ENCODE data around the gene OR6K3. TPM values are rescaled to one million over a fixed set of nuclear protein-coding genes. Genes with fewer than 3 reads are reported as not detected.

The OR6K3 gene
- total RNA-seq, 1 donor from 2014 or later: not detected

- no peak overlapping the region for H3K4me3 ChIP-seq (ENCODE audit: insufficient read depth, low read depth, low read length)
- no peaks in the 10 kb centered on the region for H3K9me3 ChIP-seq (ENCODE audit: insufficient read depth, low read depth, low read length)
- no peak overlapping the region for H3K27ac Mint-ChIP-seq (ENCODE audit: unreplicated experiment)
- H3K36me3 Mint-ChIP-seq (ENCODE audit: low read depth, unreplicated experiment): no peaks in the 10 kb centered on the region
- no peak overlapping the region for H3K4me3 Mint-ChIP-seq (ENCODE audit: unreplicated experiment)
- no peak overlapping the region for H3K27ac ChIP-seq (ENCODE audit: low read depth, low read length)
- FAIRE-seq: no peak
- H3K4me2 ChIP-seq (ENCODE audit: low read length): no peak overlapping the region
- H2AFZ ChIP-seq (ENCODE audit: low read depth, low read length): no peak overlapping the region
- no peaks in the 10 kb centered on the region for H3K9me3 Mint-ChIP-seq (ENCODE audit: unreplicated experiment)
- H3K9ac ChIP-seq (ENCODE audit: low read length): no peak overlapping the region
- peaks cover 11% of the 10 kb centered on the region for H3K4me1 Mint-ChIP-seq (ENCODE audit: low read depth, unreplicated experiment)
- no peaks in the 10 kb centered on the region for H3K27me3 ChIP-seq (ENCODE audit: insufficient read depth, low read length)
- H3K79me2 ChIP-seq (ENCODE audit: insufficient read depth, low read length): no peaks in the 10 kb centered on the region
- no peaks in the 10 kb centered on the region for H3K4me1 ChIP-seq (ENCODE audit: insufficient read depth, low read length)
- no peak for TF ChIP-seq EZH2 (IDR thresholded peaks at IDR 0.05; ENCODE audit: insufficient read depth, low read length)
- TF ChIP-seq CTCF (IDR thresholded peaks at IDR 0.05; ENCODE audit: insufficient read depth, low read depth, low read length): no peak
- no peaks in the 10 kb centered on the region for H4K20me1 ChIP-seq (ENCODE audit: insufficient read depth, low read length)
- no peak for DNase-seq (ENCODE audit: low read depth)
- peaks cover 2% of the 10 kb centered on the region for H3K27me3 Mint-ChIP-seq (ENCODE audit: low read depth, unreplicated experiment)
- H3K36me3 ChIP-seq (ENCODE audit: insufficient read depth, low read length): no peaks in the 10 kb centered on the region
These were observed 15.3 kb upstream of the OR6K3 start for GRCh38 chr1:158735848-158736247.

GRCh38 chr1:158732524-158732923 is 12.0 kb upstream of the OR6K3 start:
- no peak overlapping the region for H3K4me3 ChIP-seq (ENCODE audit: insufficient read depth, low read depth, low read length)
- no peak overlapping the region for H3K9ac ChIP-seq (ENCODE audit: low read length)
- no peak overlapping the region for H3K27ac ChIP-seq (ENCODE audit: low read depth, low read length)
- Mint-ChIP-seq H3K27ac (ENCODE audit: unreplicated experiment) (no peak overlapping the region), H3K36me3 (ENCODE audit: low read depth, unreplicated experiment) (no peaks in the 10 kb centered on the region), H3K4me3 (ENCODE audit: unreplicated experiment) (no peak overlapping the region), H3K27me3 (ENCODE audit: low read depth, unreplicated experiment) (peaks cover 2% of the 10 kb centered on the region), H3K9me3 (ENCODE audit: unreplicated experiment) (no peaks in the 10 kb centered on the region), H3K4me1 (ENCODE audit: low read depth, unreplicated experiment) (peaks cover 4% of the 10 kb centered on the region)
- no peaks in the 10 kb centered on the region for H3K79me2 ChIP-seq (ENCODE audit: insufficient read depth, low read length)
- H3K9me3 ChIP-seq (ENCODE audit: insufficient read depth, low read depth, low read length): no peaks in the 10 kb centered on the region
- TF ChIP-seq EZH2 (IDR thresholded peaks at IDR 0.05; ENCODE audit: insufficient read depth, low read length) (no peak), CTCF (IDR thresholded peaks at IDR 0.05; ENCODE audit: insufficient read depth, low read depth, low read length) (no peak)
- DNase-seq (ENCODE audit: low read depth) (no peak), FAIRE-seq (no peak)
- H3K4me1 ChIP-seq (ENCODE audit: insufficient read depth, low read length): no peaks in the 10 kb centered on the region
- no peaks in the 10 kb centered on the region for H3K27me3 ChIP-seq (ENCODE audit: insufficient read depth, low read length)
- H3K4me2 ChIP-seq (ENCODE audit: low read length): no peak overlapping the region
- H3K36me3 ChIP-seq (ENCODE audit: insufficient read depth, low read length): no peaks in the 10 kb centered on the region
- no peaks in the 10 kb centered on the region for H4K20me1 ChIP-seq (ENCODE audit: insufficient read depth, low read length)
- H2AFZ ChIP-seq (ENCODE audit: low read depth, low read length): no peak overlapping the region

GRCh38 chr1:158731707-158732106 is 11.2 kb upstream of the OR6K3 start:
- Histone ChIP-seq H3K27ac (ENCODE audit: low read depth, low read length) (no peak overlapping the region), H2AFZ (ENCODE audit: low read depth, low read length) (no peak overlapping the region), H3K4me2 (ENCODE audit: low read length) (no peak overlapping the region), H3K9me3 (ENCODE audit: insufficient read depth, low read depth, low read length) (no peaks in the 10 kb centered on the region), H3K79me2 (ENCODE audit: insufficient read depth, low read length) (no peaks in the 10 kb centered on the region), H3K4me1 (ENCODE audit: insufficient read depth, low read length) (no peaks in the 10 kb centered on the region), H3K9ac (ENCODE audit: low read length) (no peak overlapping the region), H3K36me3 (ENCODE audit: insufficient read depth, low read length) (no peaks in the 10 kb centered on the region), H3K27me3 (ENCODE audit: insufficient read depth, low read length) (no peaks in the 10 kb centered on the region), H3K4me3 (ENCODE audit: insufficient read depth, low read depth, low read length) (no peak overlapping the region), H4K20me1 (ENCODE audit: insufficient read depth, low read length) (no peaks in the 10 kb centered on the region)
- FAIRE-seq (no peak), DNase-seq (ENCODE audit: low read depth) (no peak)
- Mint-ChIP-seq H3K36me3 (ENCODE audit: low read depth, unreplicated experiment) (no peaks in the 10 kb centered on the region), H3K4me3 (ENCODE audit: unreplicated experiment) (no peak overlapping the region), H3K27me3 (ENCODE audit: low read depth, unreplicated experiment) (peaks cover 2% of the 10 kb centered on the region), H3K9me3 (ENCODE audit: unreplicated experiment) (no peaks in the 10 kb centered on the region), H3K4me1 (ENCODE audit: low read depth, unreplicated experiment) (peaks cover 4% of the 10 kb centered on the region), H3K27ac (ENCODE audit: unreplicated experiment) (no peak overlapping the region)
- TF ChIP-seq EZH2 (IDR thresholded peaks at IDR 0.05; ENCODE audit: insufficient read depth, low read length): no peak
- TF ChIP-seq CTCF (IDR thresholded peaks at IDR 0.05; ENCODE audit: insufficient read depth, low read depth, low read length): no peak
